ENCODE data around the gene TESPA1. TPM values are rescaled to one million over a fixed set of nuclear protein-coding genes. Genes with fewer than 3 reads are reported as not detected.
A peak's percentile ranks its signal among the peaks of the same experiment; 100 is the strongest.
"Not testable (repeated sequence)": the region's sequence is repeated elsewhere in the genome, so short reads cannot be mapped to it uniquely, and the experiment has no call there.

Gene TESPA1
- total RNA-seq, 1 donor from 2014 or later = 0.68 TPM

DNA sequence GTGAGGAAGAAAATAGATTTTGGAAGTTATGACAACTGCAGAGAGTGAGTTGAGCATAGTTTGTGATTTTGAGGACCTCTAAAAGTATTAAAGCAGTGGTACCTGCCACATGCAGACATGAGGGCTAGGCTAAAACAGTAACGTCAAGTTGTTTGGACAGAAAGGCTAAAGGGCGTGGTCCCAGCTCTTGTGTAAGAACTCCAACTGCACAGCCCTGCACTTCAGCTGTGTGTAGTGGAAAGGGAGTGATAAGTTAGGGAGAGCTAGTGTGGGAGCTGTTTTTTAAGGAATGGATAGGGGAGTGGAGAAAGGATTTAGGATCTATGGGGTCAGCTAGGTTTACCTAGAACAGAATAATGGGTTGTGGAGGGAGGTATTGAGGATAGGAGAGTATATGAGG lies 39.5 kb downstream of the TESPA1 start:
- ATAC-seq = no peak

DNA sequence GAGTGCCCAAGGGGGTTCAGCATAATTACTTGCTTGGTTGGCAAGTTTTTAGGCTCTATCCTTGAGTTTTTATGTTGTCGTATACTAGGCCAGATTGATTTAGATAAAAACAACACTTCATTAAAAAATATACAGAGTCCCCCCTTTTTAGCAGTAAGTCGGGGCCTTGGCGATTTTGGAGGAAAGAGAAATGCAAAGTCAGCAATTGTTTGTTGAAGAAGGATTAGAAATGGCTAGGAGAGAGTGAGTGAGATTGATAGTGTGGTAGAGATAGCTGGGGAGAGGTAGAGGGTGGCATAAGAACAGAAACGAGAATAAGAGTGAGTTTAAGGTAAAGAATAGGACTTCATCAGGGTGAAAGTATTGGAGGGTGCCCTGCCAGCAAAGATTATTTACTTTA lies 41.3 kb downstream of the TESPA1 start:
- not testable (repeated sequence) for ATAC-seq

GRCh38 chr12:54941659-54942058 lies 42.9 kb downstream of the TESPA1 start:
- no peak for ATAC-seq

DNA sequence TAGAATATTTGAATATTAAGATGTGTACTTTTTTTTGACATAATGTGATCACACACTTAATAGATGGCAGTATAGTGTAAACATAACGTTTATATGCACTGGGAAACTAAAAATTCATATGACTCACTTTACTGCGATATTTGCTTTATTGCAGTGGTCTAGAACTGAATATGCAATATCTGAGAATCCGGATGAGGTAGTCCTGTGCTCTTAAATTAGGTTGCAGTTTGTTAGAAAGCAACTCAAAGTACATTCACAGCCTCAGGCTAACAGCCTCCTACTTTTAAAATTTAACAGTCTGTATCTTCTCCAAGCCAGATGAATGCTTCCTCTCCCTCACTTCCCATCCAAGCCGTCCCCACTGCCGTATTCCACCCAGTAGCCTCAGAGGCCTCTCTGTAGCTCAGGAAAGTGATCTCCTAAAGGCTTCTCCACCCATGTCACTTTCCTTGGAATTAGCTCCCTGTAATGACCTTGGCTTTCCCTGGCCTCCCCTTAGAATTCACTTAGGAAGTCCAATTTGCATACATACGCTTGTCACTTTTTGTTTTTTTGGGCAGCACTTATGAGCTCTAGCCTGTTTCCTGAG lies 43.7 kb downstream of the TESPA1 start:
- no peak for ATAC-seq

DNA sequence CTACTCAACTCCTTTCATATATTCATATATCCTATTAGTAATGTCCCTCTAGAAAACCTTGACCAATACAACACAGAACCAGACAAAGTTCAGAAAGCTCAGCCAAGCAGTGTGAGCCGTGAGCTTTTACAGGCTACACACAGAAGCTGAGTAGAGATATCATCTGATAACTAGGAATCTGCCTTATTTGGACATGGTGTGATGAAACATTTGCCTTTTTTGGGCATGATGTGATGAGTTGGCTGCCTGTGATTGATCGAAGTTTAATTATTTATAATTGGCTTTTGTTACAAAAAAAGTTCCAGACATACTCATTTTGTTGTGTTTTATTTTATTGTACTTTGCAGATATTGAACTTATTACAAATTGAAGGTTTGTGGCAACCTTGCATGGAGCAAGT lies 46.6 kb downstream of the TESPA1 start:
- ATAC-seq = no peak

GRCh38 chr12:54937376-54937775 lies 47.2 kb downstream of the TESPA1 start:
- no peak for ATAC-seq

DNA sequence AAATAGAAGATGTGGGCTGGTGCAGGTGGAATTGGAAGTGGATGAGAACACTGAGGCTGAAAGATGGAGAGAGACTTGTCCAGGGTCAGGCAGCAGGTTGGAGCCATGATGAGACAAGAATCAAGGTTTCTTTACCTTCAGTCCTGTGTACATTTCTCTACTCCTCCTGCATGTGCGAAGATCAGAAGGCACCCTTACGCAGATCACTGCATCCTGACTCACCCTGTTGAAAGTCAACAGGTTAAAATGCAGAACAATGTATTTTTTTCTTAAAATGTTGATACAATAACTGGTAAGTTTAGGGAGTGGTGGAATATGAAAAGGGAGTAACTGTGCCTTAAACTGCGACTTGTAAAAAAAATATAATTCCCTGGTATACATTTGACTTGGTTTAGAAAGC lies 47.8 kb downstream of the TESPA1 start:
- ATAC-seq = peak; percentile 68

DNA sequence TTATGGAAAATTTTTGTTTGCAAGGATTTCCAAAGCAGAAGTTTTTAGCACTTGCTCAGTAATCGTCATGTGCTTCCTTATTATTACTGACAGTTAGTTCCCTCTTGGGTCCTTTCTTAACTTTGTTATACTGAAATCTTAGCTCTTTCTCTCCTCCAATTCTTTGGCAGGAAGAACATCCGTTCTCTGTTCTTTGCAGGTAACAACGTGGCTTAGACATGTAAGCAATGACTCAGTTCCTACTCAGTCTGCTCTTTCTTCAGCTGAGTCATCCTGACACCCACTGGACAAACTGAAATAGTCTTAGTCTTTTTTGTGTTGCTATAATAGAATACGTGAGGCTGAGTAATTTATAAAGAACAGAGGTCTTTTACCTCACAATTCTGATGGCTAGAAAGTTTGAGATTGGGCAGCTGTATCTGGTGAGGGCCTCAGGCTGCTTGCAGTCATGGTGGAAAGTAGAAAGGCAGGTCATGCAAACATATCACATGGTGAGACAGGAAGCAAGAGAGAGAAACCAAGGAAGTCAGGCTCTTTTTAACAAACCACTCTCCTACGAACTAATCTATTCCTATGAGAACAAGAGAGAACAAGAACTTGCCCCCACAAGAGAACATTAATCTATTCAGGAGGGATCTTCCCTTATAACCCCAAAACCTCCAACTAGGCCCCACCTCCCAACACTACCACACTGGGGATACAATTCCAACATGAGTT lies 49.2 kb downstream of the TESPA1 start:
- ATAC-seq = peak; percentile 95

DNA sequence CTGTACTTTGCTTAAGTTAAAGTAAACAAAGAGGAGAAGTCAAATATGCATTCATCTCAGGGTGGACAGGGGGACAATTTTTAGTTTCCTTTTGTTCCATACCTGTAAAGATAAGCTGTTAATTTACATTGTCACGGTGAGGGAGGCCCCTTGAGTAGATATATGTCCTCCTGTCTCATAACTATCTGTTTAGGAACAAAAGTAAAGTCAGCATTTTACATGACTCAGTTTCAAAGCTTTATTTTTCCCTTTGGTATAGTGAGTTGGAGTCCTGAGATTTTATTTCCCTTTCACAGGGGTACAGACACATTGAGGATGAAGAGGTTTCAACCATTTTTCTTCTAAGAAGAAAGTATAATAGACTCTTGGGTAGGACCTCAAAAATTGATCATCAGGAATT lies 50.1 kb downstream of the TESPA1 start:
- ATAC-seq = no peak

DNA sequence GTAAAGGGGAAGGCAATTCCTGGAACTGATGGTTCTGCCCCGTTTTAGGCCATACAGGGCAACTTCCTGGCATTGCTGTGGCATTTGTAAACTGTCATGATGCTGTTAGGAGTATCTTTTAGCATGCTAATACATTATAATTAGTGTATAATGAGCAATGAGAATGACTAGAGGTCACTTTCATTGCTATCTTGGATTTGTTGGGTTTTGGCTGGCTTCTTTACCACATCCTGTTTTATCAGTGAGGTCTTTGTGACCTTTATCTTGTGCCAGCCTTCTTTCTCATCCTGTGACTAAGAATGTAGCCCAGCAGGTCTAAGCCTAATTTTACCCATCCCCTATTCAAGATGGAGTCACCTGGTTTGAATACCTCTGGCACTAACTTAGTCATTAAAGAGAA lies 51.2 kb downstream of the TESPA1 start:
- ATAC-seq = peak; percentile 38

- ATAC-seq = peak; percentile 36
These were observed 51.9 kb downstream of the TESPA1 start for GRCh38 chr12:54932691-54933090.

DNA sequence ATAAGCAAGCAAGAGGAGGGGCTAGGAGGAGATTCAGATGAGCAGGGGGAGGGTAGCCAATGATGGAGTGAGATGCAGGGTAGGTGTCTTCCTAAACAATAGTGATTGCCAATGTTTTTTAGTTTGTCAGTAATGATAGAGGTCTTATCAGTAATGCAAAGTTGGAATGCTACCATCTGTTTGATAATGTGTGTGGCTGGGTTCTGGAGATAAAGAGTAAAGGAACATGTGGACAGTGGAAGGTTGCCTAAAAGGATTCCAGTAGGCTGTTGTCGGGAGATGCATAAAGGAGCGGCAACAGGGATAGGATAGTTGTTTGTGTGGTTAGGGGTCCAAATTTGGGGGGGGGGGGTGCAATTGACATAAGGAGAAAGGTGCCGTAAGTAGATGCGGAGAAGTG lies 52.5 kb downstream of the TESPA1 start:
- ATAC-seq = no peak

DNA sequence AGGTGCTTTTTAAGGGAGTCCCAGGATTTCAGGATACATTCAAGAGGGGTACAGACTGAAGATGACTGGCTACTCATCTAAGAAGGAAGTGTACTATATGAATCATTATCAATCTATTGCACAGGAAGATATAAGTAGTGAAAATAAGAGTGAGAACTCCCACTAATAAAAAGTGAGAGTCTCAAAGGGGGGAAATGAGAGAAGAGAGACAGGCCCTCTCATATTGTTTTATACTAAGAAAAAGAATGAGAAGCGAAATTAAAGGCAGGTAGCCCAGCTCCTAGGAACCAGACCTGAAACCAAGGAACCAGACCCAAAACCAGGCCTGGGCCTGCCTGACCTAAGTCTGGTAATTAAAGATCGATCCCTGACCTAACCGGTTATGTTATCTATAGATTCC lies 54.6 kb downstream of the TESPA1 start:
- no peak for ATAC-seq

DNA sequence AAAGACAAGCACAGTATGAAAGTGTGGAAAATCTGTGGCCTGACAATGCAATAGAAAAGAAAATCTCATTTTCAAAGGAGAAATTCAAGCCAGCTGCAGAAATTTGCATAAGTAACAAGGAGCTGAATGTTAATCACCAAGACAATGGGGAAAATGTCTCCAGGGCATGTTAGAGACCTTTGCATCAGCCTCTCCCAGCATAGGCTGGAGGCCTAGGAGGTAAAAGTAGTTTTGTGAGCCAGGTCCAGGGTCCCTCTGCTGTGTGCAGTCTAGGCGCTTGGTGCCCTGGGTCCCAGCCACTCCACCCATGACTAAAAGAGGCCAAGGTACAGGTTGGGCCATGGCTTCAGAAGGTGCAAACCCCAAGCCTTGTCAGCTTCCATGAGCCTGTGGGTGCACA lies 58.3 kb downstream of the TESPA1 start:
- ATAC-seq = no peak

DNA sequence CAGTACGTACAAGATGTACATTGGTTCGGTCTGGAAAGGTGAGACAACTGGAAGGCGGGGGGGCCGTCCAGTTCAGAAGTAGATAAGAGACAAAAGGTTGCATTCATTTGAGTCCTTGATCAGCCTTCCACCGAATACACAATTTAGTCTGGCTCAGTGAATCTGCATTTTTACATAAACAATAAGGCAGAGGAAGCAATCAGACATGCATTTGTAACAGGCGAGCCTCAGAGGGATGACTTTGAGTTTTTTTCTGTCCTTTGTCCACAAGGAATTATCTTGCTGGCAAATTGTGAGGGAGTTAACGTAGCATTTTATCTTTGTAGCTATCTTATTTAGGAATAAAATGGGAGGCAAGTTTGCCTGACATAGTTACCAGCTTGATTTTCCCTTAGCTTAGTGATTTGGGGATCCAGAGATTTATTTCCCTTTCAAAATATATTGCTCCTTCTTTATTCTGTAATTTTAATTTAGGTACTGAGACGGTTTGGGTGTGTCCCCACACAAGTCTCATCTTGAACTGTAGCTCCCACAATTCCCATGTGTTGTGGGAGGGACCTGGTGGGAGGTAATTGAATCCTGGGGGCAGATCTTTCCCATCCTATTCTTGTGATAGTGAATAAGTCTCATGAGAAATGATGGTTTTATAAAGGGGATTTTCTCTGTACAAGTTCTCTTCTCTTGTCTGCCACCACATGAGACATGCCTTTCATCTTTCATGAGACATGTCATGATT lies 59.4 kb downstream of the TESPA1 start:
- no peak for ATAC-seq

DNA sequence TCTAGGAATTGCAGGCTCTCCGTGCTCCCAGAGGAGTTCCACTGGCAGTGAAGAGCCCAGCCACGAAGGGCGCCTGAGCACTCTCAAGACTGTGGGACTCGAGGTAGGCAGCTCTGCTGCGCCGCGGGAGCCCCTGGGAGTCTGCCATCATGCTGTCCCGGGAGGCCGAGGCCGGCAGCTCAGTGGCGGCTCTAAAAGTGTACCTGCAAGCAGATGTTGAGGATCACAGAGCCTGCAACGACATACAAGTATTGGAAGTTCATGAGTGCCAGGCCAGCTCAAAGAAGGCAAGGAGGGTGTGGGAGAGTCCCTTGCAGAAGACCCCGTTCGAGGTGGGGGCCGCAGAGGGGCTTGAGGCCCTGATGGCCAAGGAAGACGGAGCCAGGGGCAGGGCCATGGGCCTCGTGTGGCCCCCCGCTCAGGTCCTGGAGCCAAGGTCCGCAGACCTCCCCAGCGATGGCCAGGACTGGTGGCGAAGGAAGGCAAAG lies 67.5 kb downstream of the TESPA1 start:
- no peak for ATAC-seq

Other genes with a start within 250 kb of the TESPA1 start
- not detected for gene MUCL1, start 130.2 kb downstream of the TESPA1 start, total RNA-seq
- not detected for gene NEUROD4, start 35.2 kb upstream of the TESPA1 start, total RNA-seq
- gene OR9K2, start 141.6 kb upstream of the TESPA1 start, total RNA-seq = not detected
- gene OR10A7, start 236.3 kb upstream of the TESPA1 start, total RNA-seq = not detected

Data from esophagus mucosa (tissue), 1 donor.